Panc1 (cell line): ENCODE results near the gene TRIM2.

Experiments used
- CTCF ChIP-seq: fragments of 450-650 bp; IDR thresholded peaks from 2 replicates; pipeline ENCODE4 v1.5.1; 2017; ENCODE audit warnings: mild to moderate bottlenecking
- POLR2AphosphoS5 ChIP-seq: IDR thresholded peaks from 2 replicates; pipeline ENCODE4 v1.6.1; 2012; ENCODE audit warnings: mild to moderate bottlenecking, low read depth, low read length, moderate library complexity
- TCF7L2 ChIP-seq: IDR thresholded peaks from 2 replicates; pipeline ENCODE4 v1.6.1; 2011; ENCODE audit warnings: mild to moderate bottlenecking, low read depth, low read length, inconsistent platforms

- no peak for TF ChIP-seq CTCF
- no peak for TF ChIP-seq POLR2AphosphoS5
- TF ChIP-seq TCF7L2, result no peak
Observed at GRCh38 chr4:153224474-153224873, 20.2 kb downstream of the TRIM2 start.
